ENCODE results near the gene NR1D2.
A peak's percentile ranks its signal among the peaks of the same experiment; 100 is the strongest.
"Not testable (repeated sequence)": the region's sequence is repeated elsewhere in the genome, so short reads cannot be mapped to it uniquely, and the experiment has no call there.

NR1D2 gene

DNA sequence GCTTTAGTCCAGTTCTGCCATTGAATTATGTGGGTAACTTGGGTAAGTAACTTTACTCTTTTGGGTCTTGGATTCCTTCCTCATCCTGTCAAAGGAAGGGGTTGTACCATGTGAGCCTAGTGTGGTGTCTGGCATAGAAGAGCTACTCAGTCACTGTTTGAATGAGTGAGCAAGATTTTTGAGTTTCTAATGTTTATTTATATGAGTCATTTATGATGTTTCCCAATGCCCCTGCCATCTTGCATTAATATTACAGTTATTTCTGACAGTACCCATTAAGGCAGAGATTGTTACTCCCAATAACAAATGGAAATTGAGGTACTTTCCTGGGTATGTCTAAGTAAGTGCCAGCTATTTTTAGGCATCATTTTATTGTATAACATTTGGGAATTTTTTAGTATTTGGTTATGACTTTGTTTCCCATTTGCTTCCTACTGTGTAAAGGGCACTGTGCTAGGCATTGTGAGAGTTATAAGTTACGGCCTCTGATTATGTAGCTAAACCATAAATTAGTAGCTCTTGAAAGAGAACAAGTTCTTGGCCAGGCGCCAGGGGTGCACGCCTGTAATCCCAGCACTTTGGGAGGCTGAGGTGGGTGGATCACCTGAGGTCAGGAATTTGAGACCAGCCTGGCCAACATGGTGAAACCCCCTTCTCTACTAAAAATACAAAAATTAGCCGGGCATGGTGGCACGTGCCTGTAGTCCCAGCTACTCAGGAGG lies 23.5 kb downstream of the NR1D2 start:
- no peak for DNase-seq

DNA sequence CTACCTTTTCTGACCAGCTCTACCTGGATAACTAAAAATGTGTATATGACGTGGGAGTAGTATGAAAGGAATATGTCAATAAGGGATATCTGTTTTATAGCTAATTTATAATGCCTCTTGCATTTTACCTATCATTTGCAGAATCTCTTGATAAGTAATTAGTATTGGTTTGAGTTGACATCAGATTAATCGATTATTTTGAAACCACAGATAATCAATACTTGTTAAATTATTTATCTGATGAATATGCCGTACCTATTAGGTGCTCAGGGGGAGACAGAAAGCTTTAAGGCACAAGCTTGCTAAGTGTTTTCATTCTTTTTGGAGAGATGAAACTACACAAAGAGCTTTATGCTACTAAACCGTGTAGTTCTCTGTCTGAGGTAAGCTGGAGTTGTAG lies 24.3 kb downstream of the NR1D2 start:
- no peak for DNase-seq

DNA sequence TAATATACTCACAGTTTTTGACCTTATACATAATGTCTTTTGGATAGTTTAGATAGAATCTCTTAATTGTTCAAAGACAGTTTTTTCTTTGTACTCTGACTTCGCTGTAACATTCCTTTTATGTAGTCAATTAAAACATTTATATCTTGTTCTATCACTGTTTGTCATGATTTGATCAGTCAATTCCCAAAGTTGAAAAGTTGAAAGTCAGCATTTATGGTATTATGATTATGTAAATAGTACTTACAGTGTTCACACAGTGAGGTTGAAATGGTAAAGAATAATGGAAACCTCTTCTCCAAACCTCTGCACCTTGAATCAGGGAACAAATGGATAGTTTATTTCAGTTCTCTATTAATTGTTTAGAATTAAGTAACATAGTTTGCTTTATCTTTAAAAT lies 26.6 kb downstream of the NR1D2 start:
- no peak for DNase-seq

DNA sequence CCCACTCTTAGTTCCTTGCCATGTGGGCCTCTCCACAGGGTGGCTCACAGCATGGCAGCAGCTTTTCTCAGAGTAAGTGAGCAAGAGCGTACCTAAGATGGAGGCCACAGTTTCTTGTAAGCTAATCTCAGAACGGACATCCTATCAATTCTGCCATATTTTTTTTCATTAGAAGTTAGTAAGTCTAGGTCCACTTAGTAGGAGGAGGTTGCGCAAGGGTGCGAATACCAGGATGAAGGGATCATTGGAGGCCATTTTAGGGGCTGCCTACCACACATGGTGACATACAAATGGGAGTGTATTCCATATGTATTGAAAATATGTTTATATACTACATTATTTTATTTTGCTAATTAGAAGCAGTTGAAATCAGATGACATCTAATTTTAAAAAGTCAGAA lies 31.5 kb downstream of the NR1D2 start:
- DNase-seq = no peak

DNA sequence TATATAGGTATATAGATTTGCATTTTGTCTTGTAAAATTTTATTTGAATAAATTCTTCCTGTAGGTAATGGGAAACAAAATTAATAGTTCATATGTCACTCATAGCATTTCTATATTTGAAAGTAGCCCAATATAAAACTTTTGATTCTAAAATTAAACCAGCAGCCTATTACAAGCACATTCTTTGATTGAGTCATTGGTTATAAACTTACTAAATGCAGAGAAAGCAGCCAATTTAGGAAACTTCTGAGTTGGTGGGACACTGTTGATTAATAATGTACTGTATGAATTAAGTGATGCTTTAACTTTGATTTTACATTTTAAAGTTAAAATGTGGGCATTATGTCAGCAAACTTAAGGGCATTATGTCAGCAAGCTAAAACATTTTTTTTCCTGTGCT lies 34.5 kb downstream of the NR1D2 start:
- DNase-seq = no peak

DNA sequence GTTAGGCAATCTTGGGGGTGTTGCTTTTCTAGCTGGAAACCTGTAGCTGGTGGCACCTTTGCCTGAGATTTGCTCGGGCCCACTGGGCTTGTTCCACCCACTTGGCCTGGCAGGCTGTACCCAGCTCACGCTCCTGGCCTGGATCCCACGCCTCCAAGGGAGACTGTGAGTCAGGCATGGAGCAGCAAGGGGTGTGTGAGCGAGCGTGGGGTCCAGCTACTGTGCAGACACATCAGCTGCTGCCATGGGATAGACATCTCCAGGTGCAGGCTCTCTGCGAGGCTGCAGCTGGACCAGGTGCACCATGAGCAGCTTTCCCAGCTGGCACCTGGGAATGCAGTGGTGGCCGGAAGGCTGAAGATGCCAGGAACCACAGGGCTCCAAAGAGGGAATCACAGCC lies 36.0 kb downstream of the NR1D2 start:
- no peak for DNase-seq

DNA sequence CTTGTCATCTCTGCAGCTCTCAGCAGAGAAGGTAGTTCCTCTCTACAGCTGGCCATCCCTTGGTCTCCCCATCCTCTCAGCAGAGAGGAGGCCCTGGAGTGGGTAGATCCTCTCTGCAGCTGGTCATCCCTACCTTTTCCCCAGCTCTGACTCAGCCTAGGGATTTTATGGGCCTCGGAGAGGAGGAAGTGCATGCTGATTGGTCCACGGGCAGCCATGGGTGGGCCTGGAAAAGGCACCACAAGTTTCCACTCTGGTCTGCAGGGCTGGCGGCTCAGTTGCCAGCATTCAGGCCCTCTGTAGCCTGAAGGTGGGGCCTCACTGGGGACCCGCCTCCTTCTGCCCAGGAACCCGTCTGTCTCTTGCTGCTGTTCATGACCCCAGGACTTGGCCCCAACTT lies 36.9 kb downstream of the NR1D2 start:
- DNase-seq = peak; percentile 4

DNA sequence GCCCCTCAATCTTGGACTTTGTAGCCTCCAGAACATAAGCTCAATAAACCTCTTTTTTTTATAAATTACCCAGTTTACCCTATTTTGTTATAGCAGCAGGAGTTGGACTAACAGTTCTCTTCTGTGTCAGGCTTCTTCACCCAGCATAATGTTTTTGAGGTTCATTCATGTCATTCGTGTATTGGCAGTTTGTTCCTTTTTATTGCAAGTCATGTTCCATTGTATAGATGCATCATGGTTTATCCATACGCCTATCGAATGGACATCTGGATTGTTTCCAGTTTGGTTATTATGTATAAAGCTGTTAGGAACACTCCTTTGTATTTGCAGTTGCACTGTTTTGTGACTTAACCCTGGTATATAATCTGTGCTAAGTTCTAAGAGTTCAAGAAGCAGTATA lies 39.8 kb downstream of the NR1D2 start:
- DNase-seq = no peak

DNA sequence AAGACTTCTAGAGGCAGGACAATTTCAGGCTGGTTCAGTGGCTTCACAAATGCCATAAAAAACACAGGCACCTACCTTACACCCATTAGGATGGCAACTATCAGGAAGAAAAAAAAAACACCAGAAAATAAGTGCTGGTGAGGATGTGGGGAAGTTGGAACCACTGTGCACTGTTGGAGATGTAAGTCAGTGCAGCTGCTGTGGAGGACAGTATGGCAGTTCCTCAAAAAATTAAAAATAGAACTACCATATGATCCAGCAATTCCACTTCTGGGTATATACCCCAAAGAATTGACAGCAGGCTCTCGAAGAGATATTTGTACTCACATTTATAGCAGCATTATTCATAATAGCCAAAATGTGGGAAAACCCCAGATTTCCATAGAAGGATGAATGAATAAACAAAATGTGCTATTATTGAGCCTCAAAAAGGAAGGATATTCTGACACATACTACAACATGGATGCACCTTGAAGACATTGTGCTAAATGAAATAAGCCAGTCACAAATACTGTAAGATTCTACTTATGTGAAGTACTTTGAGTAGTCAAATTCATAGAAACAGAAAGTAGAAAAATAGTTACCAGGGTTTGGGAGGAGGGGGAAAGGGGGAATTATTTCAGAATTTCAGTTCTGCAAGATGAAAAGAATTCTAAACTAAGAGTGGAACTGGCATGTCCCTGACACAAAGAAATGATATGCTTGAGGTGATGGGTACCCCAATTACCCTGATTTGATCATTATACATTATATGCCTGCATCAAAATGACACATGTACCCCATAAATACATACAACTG lies 40.9 kb downstream of the NR1D2 start:
- no peak for DNase-seq

DNA sequence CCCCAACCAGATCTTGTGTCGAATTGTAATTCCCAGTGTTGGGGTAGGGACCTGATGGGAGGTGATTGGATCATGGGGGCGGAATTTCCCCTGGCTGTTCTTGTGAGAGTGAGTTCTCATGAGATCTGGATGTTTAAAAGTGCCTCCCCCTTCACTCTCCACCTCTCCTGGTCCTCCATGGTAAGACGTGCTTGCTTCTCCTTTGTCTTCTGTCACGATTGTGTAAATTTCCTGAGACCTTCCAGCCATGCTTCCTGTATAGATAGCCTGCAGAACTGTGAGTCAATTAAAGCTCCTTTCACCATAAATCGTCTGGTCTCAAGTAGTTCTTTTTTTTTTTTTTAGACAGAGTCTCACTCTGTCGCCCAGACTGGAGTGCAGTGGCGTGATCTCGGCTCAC lies 42.3 kb downstream of the NR1D2 start:
- no peak for DNase-seq

DNA sequence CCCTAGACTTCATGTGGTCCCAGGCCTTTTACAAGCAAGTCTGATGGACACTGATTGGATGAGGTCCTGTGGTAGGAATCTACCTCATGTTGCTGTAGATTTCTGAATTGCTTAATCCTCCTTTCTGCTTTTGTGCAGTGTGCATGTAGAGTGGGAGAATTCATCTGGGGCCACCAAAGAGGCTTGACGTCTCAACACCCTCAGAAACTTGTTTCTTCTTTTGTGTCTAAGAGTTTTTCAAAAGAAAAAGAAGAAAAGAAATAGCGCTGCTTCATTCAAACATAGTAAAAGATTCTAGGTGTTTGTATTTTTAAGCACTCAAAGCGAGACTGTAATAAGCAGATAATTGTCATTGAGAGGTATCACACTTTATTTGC lies 46.2 kb downstream of the NR1D2 start:
- DNase-seq = no peak

DNA sequence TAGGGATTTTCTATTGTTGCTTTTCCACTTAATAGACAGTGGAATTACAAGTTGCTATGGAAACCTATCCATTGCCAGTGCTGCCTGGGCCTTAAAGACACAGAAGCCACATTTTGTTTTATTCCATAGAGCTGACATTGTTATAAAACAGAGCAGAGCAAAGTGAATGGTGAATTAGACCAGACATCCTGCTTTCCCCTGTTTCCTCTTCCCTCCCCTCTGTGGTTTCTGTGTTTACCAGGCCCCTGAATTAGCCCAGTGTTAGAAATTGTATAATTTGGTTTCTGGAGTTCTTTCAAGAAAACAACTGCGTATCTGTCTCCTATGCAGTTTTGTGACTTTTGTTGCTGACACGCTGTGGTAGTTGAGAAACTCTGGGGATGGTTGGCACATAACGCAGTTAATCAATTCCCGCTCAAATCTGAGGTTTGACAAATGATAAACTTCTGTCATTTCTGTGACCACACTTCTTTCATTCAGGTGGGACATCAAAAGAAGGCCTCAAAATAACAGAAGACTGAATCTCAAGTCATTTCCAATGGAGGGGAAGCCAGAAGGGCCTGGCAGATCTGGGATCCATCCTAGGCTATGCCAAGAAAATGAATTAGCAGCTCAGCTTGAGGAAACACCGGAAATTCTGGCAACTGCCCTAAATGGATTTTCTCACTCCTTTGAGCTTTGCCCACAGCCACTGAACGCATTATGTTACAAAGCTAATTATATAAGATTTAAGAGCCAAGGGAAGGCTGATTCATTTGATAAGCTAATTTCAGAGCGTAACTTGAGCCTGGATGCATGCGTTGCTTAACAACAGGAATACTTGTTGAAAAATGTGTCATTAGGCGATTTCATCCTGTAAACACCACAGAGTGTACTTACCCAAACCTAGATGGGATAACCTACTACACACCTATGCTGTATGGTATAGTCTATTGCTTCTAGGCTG lies 46.9 kb downstream of the NR1D2 start:
- no peak for DNase-seq

DNA sequence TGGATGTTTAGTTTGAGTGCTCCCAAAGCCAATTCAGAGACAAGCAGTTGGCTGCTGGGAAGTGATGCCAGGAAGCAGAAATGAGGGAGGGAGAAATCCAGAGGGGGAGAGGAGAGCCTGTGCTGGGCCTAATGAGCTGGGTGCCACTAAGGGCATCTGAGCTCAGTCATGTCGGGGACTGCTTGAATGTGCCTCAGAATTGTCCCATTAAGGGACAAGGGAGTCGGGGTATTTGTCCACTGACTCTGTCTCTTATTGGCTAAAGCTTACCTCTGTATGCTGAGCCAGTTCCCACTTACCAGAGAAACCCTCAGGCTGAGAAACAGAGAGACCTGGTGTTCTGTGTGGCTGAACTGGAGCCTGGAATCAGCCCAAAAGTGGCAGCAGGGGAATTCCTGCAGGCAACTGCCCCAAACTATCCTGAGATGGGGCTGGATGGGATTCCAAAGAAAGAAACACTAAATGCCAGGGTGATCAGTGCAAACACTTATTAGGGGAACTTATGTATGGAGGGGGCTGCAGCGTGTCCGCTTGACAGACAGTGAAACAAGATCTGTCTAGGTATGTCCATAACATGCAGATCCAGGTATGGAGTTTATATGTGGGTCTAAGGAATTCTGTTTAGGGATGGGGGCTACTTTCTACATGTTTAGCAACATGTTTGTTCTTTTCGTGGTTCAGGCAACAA lies 48.6 kb downstream of the NR1D2 start:
- no peak for DNase-seq

DNA sequence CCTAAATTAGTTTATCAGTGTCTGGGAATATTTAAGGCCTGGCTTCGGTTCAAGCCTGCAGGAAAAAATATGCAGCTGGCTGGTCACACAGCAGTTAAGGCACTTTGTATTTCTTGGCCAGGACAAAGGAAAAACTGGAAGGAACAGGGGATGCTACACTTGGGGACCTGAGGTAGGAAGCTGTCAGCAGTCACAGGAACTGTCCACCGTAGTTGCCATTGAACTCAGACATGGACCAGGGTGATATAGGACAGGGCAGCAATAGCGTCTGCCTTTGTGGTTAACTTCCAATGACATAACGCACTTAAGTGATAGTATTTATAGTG lies 49.1 kb downstream of the NR1D2 start:
- no peak for DNase-seq

DNA sequence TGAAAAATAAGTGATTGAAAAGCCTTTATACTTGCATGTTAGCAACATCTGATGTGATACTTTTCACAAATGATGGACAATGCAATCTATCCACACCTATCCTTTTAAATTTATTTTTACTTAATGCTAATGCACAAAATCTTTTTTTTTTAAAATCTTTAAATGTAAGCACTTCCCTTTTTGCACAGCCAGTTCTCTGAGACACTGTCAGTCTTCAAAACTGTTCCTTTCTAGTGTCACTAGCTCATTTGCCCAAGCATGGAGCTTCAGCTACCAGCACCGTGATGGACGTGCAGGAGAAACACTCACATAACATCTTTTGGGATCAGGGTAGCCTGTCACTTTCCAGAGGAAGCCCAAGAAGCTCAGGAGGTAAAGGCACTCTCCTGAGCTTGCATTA lies 50.1 kb downstream of the NR1D2 start:
- no peak for DNase-seq

DNA sequence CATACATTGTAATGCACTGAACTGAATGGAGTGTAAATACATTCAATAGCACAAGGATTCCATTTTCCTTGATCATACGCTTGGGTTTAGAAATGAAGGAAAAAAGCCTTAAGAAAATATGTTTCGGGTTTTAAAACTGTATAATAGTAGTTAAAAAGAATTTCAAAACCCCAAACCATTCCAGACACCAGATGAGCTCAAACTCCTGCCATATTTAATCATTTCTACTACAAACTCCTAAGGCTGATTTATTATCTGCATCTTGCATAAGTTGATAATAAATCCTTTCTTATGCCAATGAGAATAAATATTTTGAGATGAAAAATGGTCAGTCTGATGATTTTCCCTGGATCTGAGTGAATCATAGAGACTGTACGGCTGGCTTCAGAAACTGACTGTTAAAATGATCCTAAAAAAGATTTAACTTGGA lies 51.0 kb downstream of the NR1D2 start:
- no peak for DNase-seq

DNA sequence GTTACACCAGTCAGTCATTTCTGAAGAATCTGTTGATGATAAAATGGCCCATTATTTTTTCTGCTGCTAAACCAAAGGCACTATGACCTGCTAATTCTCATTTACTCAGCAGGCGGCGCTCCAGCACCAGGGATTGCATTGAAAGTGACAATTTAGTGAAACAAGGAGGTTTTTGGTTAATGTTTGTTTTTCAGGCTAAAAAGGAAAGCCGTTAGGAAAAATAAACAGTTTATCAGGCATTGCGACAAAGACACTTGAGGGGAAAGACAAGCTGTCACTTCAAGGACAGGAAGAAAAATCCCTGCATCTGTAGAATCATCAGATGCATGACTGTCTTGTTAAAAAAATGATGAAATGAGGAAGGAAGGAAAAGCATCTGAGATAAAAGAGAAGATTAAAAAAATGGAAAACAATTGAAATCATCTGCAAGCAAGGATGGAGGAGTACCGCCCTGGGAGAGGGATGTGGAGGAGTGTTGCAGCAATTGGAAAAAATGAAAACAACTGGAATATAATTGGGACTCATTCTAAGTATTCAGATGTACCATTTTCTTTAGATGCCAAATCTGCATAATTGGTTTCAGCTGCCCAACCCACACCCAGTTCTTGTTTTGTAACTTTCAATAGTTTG lies 54.0 kb downstream of the NR1D2 start:
- peak; percentile 62 for DNase-seq

DNA sequence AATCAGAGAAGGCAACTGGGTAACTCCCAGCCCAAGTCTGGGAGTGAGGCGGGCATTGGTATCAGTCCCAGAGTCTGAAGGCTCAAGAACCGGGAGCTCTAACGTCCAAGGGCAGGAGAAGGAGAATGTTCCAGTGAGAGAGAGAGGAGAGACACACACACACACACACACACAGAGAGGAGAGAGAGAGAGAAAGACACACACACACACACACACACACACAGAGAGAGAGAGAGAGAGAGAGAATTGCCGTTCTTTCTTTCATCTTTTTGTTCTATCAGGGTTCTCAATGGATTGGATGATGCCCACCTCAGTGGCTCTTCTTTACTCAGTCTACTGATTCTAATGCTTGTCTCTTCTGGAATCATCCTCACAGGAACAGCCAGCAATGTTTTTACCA lies 57.0 kb downstream of the NR1D2 start:
- no peak for DNase-seq

DNA sequence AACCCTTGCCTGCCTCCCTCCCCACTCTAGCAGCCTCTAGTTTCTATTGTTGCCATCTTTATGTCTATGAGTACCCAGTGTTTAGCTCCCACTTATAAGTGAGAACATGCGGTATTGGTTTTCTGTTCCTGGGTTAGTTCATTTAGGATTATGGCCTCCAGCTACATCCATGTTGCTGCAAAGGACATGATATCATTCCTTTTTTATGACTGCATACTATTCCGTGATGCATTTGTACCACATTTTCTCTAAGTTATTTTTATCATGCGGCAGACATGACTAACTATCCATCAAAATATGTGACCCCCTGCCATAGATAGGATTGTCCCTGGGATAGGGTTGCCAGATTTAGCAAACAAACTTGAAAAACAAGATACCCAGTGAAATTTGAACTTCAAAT lies 58.4 kb downstream of the NR1D2 start:
- no peak for DNase-seq

DNA sequence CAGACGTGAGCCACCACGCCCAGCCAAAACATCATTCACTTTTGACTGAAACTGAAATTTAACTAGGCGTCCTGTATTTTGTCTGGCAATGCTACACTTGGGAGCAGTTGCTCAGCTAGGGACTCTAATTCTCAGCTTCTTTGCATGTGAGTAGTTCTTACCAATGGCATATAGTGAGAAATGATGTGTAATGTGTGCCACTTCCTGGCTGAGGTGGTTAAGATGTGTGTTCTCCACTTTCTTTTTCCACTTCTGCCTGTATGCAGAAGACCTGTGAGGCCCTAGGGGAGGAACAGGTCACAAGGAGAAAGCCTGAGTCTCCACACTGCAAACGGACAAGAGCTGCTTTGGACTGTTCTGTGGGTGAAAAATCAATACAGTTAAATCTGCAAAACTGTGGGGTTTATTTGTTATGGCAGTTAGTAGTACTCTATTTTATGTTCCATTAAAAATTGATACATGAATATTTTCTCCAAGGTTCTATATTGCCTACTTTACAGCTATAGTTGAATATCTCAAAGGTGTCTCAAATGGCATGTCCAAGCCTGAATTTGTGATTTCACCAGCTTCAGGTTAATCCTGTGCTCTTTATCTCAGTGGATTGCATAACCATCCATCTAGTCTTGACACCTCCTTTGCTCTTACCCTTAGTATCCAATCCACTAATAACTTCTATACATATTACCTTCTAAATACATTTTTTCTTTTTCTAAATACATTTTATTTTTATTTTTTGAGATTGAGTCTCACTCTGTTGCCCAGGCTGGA lies 59.3 kb downstream of the NR1D2 start:
- DNase-seq = no peak

DNA sequence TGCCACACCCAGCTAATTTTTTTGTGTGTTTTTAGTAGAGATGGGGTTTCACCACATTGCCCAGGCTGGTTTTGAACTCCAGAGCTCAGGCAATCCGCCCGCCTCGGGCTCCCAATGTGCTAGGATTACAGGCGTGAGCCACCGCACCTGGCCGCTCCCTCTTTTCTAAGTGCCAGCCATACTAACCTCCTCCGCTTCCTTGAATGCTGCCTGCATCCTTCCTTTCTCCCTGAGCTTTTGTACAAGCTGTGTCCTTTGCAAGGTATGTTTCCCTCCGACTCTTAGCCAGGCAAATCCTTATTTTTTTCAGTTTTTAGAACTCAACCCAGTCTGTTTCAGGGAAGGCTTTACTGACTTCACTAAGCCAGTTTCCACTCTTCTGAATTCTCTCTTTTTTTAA lies 60.6 kb downstream of the NR1D2 start:
- no peak for DNase-seq

DNA sequence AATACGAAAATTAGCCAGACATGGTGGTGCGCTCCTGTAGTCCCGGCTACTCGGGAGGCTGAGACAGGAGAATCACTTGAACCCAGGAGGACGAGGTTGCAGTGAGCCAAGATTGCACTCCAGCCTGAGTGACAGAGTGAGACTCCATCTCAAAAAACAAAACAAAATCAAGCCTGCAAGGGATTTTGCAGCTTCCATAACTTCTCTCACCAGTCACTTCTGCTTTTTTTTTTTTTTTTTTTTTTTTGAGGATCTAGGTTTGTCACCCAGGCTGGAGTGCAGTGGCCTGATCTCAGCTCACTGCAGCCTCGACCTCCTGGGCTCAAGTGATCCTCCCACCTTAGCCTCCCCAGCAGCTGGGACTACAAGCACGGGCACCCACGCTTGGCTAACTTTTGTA lies 65.7 kb downstream of the NR1D2 start:
- not testable (repeated sequence) for DNase-seq
